Neuron (in vitro differentiated cells): ENCODE results near the gene FNDC11.

Experiments used
- H2AFZ ChIP-seq: one replicate; pipeline ENCODE4 v1.6.1; 2013; ENCODE audit warnings: low read depth, mild to moderate bottlenecking, inconsistent platforms, low read length, moderate library complexity
- H3K27me3 ChIP-seq: one replicate; pipeline ENCODE4 v1.6.1; 2013; ENCODE audit warnings: low read length; ENCODE audit not compliant: insufficient read depth
- H3K36me3 ChIP-seq: one replicate; pipeline ENCODE4 v1.6.1; 2013; ENCODE audit warnings: low read length; ENCODE audit not compliant: insufficient read depth
- H3K4me1 ChIP-seq: one replicate; pipeline ENCODE4 v1.6.1; 2013; ENCODE audit warnings: low read length; ENCODE audit not compliant: insufficient read depth
- H3K4me3 ChIP-seq: 2 replicates; pipeline ENCODE4 v1.5.1; 2013; ENCODE audit warnings: mild to moderate bottlenecking, low read length, moderate library complexity
- H3K9me3 ChIP-seq: one replicate; pipeline ENCODE4 v1.6.1; 2013; ENCODE audit warnings: low read length

FNDC11 gene

DNA sequence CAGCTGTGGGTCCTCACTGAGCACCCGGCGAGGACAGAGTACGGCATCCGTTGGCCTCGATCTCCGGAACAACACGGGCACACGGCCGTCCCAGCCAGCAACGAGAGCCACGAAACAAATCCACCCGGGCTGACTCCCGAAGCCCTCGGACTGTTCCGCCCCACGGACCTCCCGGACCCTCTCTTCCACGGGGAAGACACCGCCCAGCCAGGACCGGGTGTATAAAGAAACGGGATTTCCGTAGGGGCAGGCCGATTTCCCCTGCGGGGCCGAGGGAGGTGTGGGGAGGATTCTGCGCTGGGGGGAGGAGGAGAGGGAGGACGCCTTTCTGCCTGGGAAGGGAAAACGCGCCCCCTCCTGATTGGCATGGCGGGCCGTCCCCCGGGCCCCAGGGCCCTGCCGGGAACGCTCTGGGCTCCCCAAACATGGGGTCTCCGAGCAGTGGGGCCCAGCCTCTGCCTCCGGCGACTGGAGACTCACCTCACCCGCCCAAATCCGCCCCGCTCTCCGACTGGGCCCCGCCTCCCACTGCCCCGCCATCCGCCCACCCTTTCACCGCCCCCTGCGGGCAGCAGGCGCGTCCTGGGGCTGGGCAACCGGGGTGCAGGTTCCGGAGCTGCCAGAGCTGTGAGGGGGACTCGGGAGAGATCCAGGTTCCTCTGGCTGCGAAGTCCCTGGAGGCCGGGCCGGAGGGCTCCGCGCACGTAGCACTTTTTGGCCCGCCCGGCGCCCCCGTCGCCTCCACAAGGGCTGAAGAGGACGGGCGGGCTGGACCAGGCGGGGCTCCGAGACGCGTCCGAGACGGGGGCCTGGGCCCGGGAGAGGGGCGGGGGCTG is 34.1 kb upstream of the FNDC11 start:
- H3K4me1 ChIP-seq = peaks cover 17% of the 10 kb centered on the region
- H3K4me3 ChIP-seq = peak overlapping the region; percentile 98
- H2AFZ ChIP-seq = peak overlapping the region; percentile 75
- peaks cover 6% of the 10 kb centered on the region for H3K9me3 ChIP-seq
- peaks cover 26% of the 10 kb centered on the region for H3K36me3 ChIP-seq
- no peaks in the 10 kb centered on the region for H3K27me3 ChIP-seq

DNA sequence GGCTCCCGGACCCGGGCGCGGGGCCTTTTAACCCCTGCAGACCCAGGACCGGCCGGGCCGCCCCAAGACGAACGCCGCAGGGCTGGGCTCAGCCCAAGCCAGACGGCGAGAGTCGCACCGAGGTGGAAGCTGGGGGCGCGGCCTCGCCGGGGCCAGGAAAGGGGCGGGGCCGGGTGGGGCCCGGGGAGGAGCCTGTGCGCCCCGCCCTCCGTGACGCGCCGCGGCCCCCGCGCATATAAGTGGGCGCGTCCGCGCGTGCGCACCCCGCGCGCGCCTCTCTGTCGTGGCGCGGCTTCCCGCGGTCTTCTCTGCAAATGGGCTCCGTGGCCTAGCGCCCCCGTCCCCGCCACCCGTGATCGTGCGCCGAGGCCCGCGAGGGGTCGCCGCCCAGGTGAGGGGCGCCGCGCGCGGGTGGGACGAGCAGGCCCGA is 33.4 kb upstream of the FNDC11 start, which contains the start of gene PPDPF:
Gene PPDPF (plus strand): TSS at position 262 of the 430 bp plus-strand sequence. CDS start 544 bp downstream, outside the sequence.
- Histone ChIP-seq H3K9me3 (peaks cover 6% of the 10 kb centered on the region), H3K4me3 (peak within 1 kb of the TSS; percentile 98), H3K4me1 (peaks cover 17% of the 10 kb centered on the region), H3K36me3 (peaks cover 26% of the 10 kb centered on the region), H3K27me3 (no peaks in the 10 kb centered on the region), H2AFZ (peak within 1 kb of the TSS; percentile 75)

DNA sequence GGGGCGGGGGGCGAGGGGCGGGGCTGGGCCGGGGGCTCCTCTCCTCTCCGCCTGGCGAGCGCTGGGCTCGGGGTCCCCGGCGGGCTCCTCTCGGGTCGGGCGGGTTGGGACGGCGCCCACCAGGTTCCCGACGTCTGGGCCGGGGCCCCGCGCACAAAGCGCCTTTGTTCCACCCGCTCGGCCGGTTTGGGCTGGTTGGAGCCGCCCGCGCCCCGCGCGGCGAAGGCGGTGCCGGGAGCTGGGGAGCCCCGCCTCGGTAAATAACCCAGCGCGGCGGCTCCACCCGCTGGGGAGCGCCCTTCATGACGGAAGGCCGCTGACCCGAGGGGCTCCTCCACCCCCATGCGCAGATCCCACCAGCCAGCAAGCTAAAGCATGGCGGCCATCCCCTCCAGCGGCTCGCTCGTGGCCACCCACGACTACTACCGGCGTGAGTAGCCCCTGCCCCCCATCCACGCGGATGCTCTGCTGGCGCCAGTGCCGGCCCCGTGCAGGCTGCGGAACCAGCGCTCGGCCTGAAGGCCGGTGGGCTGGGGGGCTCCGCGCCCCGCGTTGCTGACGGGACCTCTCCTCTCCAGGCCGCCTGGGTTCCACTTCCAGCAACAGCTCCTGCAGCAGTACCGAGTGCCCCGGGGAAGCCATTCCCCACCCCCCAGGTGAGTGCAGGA is 32.9 kb upstream of the FNDC11 start:
- Histone ChIP-seq H3K4me1 (peaks cover 17% of the 10 kb centered on the region), H3K27me3 (no peaks in the 10 kb centered on the region), H2AFZ (no peak overlapping the region), H3K9me3 (peaks cover 6% of the 10 kb centered on the region), H3K36me3 (peaks cover 26% of the 10 kb centered on the region), H3K4me3 (peak overlapping the region; percentile 98)

DNA sequence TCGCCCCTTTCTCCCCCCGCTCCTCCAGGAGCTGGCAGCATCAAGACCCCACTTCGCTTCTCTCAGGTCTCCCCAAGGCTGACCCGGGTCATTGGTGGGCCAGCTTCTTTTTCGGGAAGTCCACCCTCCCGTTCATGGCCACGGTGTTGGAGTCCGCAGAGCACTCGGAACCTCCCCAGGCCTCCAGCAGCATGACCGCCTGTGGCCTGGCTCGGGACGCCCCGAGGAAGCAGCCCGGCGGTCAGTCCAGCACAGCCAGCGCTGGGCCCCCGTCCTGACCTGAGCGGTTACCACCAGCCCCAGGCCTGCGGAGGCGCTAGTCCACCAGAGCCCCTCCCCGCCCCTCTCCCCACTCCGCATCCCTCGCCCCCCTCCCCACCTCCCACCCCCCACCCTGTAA is 32.4 kb upstream of the FNDC11 start:
- Histone ChIP-seq H3K27me3 (no peaks in the 10 kb centered on the region), H2AFZ (no peak overlapping the region), H3K4me1 (peaks cover 17% of the 10 kb centered on the region), H3K36me3 (peaks cover 26% of the 10 kb centered on the region), H3K9me3 (peaks cover 6% of the 10 kb centered on the region), H3K4me3 (peak overlapping the region; percentile 98)

DNA sequence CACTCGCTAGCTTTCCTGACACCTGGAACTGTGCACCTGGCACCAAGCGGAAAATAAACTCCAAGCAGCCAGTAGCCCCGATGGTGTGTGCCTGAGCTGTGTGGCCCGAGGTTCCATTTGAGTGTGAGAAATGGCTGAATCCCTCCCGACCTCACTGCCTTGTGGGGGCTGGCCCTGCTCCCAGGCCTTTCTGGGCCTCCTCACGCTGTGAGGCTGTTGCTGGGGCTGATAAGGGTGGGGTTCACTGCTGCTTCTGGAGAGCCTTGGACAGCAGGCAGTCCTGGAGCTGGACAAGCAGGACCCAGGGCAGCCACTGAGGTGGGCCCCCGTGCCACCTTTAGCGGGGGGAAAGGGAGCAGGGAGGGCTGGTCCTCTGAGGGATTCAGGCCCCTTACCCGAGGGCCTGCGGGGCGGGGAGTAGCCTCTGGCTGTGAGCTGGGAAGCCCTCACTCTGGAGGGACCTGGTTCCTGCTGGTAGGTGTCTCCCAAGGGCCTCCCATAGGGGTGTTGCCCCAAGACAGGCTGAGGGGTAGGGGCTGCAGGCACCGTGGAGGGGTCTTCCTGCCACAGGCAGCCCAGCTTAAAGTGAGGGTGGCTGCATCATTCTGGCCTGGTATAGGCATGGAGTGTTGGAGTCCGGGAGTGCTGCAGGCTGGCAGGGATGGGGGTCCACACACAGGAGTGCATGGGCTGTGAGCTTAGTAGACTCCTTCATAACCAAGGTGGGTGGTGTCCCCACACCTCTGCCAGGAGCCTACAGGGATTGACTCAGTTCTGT is 31.7 kb upstream of the FNDC11 start:
- Histone ChIP-seq H3K4me1 (peaks cover 17% of the 10 kb centered on the region), H3K9me3 (peaks cover 6% of the 10 kb centered on the region), H3K27me3 (no peaks in the 10 kb centered on the region), H3K36me3 (peaks cover 26% of the 10 kb centered on the region), H3K4me3 (peak overlapping the region; percentile 98), H2AFZ (no peak overlapping the region)

DNA sequence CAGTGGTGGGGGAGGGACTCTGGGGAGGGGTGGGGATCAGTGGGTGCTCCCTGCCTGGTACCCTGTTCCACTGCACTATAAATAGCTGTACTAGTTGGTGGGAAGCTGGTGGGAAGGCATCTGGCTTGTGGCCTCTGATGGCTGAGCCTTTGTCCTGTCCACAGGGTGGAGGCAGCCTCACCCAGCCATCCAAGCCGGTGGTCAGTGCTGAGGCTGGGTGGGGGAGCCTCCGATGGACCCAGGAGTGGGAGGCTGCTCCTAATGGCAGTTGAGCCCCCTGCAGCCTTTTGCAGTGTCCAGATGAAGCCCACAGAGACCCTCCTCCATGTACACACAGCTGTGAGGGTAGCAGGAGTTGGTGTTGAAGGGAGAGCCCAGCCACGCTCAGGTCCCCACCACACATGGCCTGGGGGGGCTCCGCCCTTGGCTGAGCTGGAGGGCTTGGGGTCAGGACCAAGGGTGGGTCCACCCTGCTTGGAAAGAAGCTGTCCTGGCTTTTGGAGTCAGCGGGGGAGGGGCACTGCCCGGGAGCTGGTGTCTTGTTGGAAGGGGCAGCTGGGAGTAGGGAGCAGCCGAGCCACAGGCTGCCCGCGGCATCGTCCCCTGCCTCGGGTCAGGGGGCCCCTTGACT is 30.9 kb upstream of the FNDC11 start:
- no peak overlapping the region for H2AFZ ChIP-seq
- no peak overlapping the region for H3K4me3 ChIP-seq
- peaks cover 26% of the 10 kb centered on the region for H3K36me3 ChIP-seq
- no peaks in the 10 kb centered on the region for H3K27me3 ChIP-seq
- H3K4me1 ChIP-seq = peaks cover 17% of the 10 kb centered on the region
- H3K9me3 ChIP-seq = peaks cover 6% of the 10 kb centered on the region

DNA sequence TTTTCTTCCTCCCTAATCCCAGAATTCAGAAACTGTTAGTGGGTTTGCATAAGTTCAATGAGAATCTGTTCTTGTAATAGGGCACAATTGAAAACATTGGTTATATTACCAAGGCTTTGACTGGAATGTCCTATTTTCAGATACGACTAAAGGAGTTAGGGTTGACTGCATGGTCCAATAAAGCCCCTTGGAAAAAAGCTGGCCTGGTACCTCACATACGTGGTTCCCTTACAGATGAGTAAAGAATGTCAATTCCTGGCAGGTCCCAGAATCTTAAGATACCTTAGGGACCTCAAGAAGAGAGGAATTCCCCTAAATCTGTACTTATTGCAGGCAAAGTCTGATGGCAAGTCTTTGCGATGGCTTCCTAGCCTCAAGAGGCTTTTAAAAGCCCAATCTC is 28.8 kb upstream of the FNDC11 start:
- Histone ChIP-seq H3K36me3 (peaks cover 24% of the 10 kb centered on the region), H3K4me3 (no peak overlapping the region), H3K27me3 (no peaks in the 10 kb centered on the region), H3K9me3 (peaks cover 6% of the 10 kb centered on the region), H3K4me1 (peaks cover 13% of the 10 kb centered on the region), H2AFZ (no peak overlapping the region)

DNA sequence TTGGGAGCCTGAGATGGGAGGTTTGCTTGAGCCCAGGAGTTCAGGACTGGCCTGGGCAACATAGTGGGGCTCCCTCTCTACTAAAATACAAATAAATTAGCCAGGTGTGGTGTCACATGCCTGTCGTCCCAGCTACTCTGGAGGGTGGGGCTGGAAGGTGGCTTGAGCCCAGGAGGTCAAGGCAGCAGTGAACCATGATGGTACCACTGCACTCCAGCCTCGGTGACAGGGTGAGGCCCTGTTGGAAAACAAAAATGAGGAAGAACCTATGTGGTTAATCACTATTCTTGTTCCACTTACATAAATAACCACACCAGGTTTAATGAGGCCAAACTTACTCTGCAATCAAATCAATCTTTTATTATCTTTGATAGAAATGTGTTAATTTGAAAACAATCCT is 28.0 kb upstream of the FNDC11 start:
- Histone ChIP-seq H3K4me1 (peaks cover 13% of the 10 kb centered on the region), H3K27me3 (no peaks in the 10 kb centered on the region), H3K9me3 (peaks cover 6% of the 10 kb centered on the region), H2AFZ (no peak overlapping the region), H3K36me3 (peaks cover 24% of the 10 kb centered on the region), H3K4me3 (no peak overlapping the region)

DNA sequence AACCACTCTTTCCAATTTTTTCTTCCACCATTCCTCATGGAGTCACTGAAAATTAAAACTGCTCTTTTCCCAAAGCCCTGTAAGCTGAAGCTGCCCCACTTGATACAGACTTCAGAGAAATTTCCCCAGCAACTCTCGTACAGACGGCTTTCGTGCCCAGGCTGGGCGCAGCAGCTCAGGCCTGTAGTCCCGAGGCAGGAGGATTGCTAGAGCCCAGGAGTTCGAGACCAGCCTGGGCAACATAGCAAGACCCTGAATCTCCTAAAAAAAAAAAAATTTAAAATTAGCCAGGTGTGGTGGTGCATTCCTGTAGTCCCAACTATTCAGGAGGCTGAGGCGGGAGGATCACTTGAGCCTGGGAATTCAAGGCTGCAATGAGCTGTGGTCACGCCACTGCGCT is 26.8 kb upstream of the FNDC11 start:
- Histone ChIP-seq H3K27me3 (no peaks in the 10 kb centered on the region), H3K4me1 (peaks cover 5% of the 10 kb centered on the region), H3K4me3 (no peak overlapping the region), H3K36me3 (peaks cover 14% of the 10 kb centered on the region), H2AFZ (no peak overlapping the region), H3K9me3 (peaks cover 6% of the 10 kb centered on the region)

DNA sequence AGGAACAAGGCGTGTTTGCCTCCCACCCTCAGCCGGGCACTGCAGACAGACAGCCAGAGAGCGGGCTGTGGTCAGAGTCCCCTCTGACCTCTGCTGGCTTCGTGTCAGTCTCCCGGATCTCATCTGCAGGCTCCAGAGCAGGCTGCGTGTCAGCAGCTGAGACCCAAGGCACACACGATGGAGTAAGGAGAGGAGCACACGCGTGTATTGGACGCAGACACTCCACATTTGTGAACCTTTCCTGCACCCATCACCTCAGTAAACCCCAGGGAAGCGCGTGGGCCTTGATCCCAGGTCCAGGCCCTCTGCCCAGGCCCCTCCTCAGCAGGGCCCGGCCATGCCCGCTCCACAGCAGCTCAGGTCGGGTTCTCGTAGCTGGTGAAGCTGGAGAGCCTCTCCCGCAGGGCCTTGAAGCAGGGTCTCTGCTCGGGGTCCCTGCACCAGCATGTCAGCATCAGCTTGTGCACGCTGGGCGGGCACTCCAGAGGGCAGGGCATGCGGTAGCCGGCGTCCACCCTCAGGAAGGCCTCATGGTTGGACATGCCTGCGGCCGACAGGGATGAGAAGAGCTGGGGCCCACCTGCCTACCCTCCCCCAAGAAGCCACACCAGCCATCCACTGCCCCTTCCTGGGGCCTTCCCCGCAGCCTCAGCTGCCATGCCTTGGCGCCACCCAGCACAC is 24.6 kb upstream of the FNDC11 start:
- Histone ChIP-seq H3K4me1 (no peaks in the 10 kb centered on the region), H3K4me3 (no peak overlapping the region), H3K36me3 (no peaks in the 10 kb centered on the region), H2AFZ (no peak overlapping the region), H3K27me3 (no peaks in the 10 kb centered on the region), H3K9me3 (no peaks in the 10 kb centered on the region)

DNA sequence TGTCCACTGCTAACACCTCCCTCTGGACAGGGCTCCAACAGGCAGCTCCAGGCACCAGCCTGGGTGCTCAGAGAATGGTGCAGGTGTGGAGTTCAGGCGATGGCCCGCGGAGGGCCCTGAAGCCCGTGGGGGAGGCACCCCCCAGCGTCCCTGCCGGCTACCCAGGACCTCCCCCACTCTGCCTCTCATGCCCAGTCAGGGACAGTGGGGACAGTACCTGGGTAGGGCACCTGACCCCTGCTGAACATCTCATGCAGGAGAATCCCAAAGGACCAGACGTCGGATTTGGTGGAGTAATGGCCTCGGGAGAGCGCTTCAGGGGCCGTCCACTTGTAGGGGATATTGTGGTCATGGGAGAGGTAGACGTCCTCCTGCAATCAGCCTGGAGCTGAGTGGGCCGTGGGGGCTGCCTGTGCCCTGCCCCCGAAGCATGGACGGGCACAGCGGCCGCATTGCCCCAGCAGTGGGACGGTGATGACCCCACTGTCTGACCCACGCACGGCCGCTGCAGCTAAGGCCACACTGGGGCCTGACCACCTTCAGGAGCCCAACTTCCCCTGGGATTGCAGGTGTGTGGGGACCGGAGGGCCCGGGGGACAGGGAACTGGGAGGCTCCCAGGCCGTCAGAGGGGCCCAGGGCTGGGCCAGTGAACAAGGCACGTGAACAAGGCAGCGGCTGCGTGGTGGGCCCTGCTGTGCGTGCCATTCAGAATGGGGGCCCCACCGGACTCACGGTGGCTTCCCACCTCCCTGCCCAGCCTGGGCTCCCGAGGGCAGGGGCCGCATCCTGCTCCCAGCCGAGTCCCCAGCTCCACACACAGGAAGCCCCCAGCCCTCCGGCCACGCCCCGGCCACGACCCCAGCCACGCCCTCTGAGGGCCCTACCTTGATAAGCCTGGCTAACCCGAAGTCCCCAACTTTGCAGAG is 23.8 kb upstream of the FNDC11 start:
- H3K4me3 ChIP-seq = no peak overlapping the region
- no peaks in the 10 kb centered on the region for H3K27me3 ChIP-seq
- no peaks in the 10 kb centered on the region for H3K36me3 ChIP-seq
- no peaks in the 10 kb centered on the region for H3K9me3 ChIP-seq
- H2AFZ ChIP-seq = no peak overlapping the region
- peaks cover 4% of the 10 kb centered on the region for H3K4me1 ChIP-seq
